Natural killer cell (primary cell): ENCODE data around the gene KCNMB2. TPM values are rescaled to one million over a fixed set of nuclear protein-coding genes. Genes with fewer than 3 reads are reported as not detected.

Source experiments
- ATAC-seq, 3 donors: fragments of 150-1000 bp in 2 of 3; fragments of 200-7000 bp in 1 of 3; cut with Tn5 transposase; 1 replicate in 1 of 3; 2 replicates in 2 of 3; pipeline ENCODE4 v1.10.0; 2021; ENCODE audit warnings: mild to moderate bottlenecking in 2 of 3, moderate library complexity in 2 of 3
- DNase-seq, 2 donors: peaks; one replicate each; pipeline versions ENCODE4 v3.0.0 to v3.0.0-alpha.2; 2013 to 2021; ENCODE audit warnings: mixed read lengths in 1 of 2
- H3K27ac ChIP-seq: one replicate; pipeline ENCODE4 v1.5.1; 2013; ENCODE audit warnings: mild to moderate bottlenecking, low read length
- H3K27me3 ChIP-seq: one replicate; pipeline ENCODE4 v1.6.1; 2013; ENCODE audit warnings: low read length; ENCODE audit not compliant: control insufficient read depth, insufficient read depth
- H3K36me3 ChIP-seq: one replicate; pipeline ENCODE4 v1.6.1; 2013; ENCODE audit warnings: low read length; ENCODE audit not compliant: control insufficient read depth, insufficient read depth
- H3K4me1 ChIP-seq: one replicate; pipeline ENCODE4 v1.6.1; 2013; ENCODE audit warnings: low read length; ENCODE audit not compliant: control insufficient read depth, insufficient read depth
- H3K4me3 ChIP-seq: one replicate; pipeline ENCODE4 v1.5.1; 2013; ENCODE audit warnings: low read length
- H3K9me3 ChIP-seq: one replicate; pipeline ENCODE4 v1.6.1; 2013; ENCODE audit warnings: low read length; ENCODE audit not compliant: control insufficient read depth, insufficient read depth
- H3K27ac Mint-ChIP-seq, 2 donors: one replicate each; pipeline ENCODE4 v1.8.0; 2022; ENCODE audit warnings: mild to moderate bottlenecking in 2 of 2, mixed read lengths in 2 of 2, moderate library complexity in 1 of 2
- H3K27me3 Mint-ChIP-seq, 2 donors: one replicate each; pipeline ENCODE4 v1.8.0; 2022; ENCODE audit warnings: low read depth in 2 of 2, mixed read lengths in 2 of 2
- H3K36me3 Mint-ChIP-seq: one replicate; pipeline ENCODE4 v1.8.0; 2022; ENCODE audit warnings: mixed read lengths
- H3K4me1 Mint-ChIP-seq, 2 donors: one replicate each; pipeline ENCODE4 v1.8.0; 2022; ENCODE audit warnings: mixed read lengths in 2 of 2
- H3K4me3 Mint-ChIP-seq: one replicate; pipeline ENCODE4 v1.8.0; 2022; ENCODE audit warnings: mild to moderate bottlenecking, moderate library complexity, mixed read lengths
- H3K9me3 Mint-ChIP-seq, 2 donors: one replicate each; pipeline ENCODE4 v1.8.0; 2022; ENCODE audit warnings: mixed read lengths in 2 of 2
- WGBS: methylation state at CpG from one replicate; pipeline ENCODE4 v1.1.7; 2013; ENCODE audit warnings: missing lambda C conversion rate; ENCODE audit not compliant: insufficient coverage; 5-methylcytosine and 5-hydroxymethylcytosine counted together
- intact Hi-C: fragments of 100-400 bp; cut with micrococcal nuclease; formaldehyde crosslinking; loops from one replicate; pipeline ENCODE4 v1.14.2; 2022
- total RNA-seq, 4 donors: library from RNA; stranded (reverse); fragments of 120-200 nt in 1 of 4; gene quantifications; one replicate each; pipeline versions ENCODE4 v1.2.3 to v1.2.4, GENCODE V29; 2013 to 2022
- TF ChIP-seq, protein P1 (sequence below): fragments of 200-600 bp; IDR thresholded peaks from one replicate; pipeline ENCODE4 v1.8.0; 2022; ENCODE audit warnings: antibody characterized with exemption

KCNMB2 gene
- total RNA-seq, 3 donors from 2014 or later (not counting 1 experiment from before 2014, with no cell fraction given) = not detected

DNA sequence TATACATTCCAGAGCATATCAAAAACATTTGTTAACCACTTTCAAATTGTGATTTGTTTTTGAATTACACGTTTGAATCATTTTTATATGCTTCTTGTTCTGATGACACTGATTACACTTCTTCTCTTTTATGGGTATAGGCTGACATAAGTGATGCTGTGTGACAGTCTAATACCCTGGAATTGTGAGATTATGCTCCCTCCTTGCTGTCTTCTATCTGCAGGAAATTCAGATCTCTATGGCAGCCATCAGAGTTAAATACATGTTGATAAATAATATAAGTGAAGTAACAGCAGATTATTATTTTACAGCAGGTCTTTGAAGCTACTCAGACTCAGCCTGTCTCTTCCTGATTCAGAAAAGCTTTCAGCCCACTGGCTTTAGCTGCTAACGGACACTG lies 286.5 kb downstream of the KCNMB2 start:
- Histone ChIP-seq H3K9me3 (no peaks in the 10 kb centered on the region), H3K27me3 (no peaks in the 10 kb centered on the region), H3K4me3 (no peak overlapping the region), H3K4me1 (no peaks in the 10 kb centered on the region), H3K27ac (no peak overlapping the region), H3K36me3 (no peaks in the 10 kb centered on the region)
- H3K27ac Mint-ChIP-seq = no peak overlapping the region
- 75% methylated on average over 1 of the region's 2 CpGs for WGBS
- H3K36me3 Mint-ChIP-seq = no peaks in the 10 kb centered on the region
- TF ChIP-seq, protein P1, sequence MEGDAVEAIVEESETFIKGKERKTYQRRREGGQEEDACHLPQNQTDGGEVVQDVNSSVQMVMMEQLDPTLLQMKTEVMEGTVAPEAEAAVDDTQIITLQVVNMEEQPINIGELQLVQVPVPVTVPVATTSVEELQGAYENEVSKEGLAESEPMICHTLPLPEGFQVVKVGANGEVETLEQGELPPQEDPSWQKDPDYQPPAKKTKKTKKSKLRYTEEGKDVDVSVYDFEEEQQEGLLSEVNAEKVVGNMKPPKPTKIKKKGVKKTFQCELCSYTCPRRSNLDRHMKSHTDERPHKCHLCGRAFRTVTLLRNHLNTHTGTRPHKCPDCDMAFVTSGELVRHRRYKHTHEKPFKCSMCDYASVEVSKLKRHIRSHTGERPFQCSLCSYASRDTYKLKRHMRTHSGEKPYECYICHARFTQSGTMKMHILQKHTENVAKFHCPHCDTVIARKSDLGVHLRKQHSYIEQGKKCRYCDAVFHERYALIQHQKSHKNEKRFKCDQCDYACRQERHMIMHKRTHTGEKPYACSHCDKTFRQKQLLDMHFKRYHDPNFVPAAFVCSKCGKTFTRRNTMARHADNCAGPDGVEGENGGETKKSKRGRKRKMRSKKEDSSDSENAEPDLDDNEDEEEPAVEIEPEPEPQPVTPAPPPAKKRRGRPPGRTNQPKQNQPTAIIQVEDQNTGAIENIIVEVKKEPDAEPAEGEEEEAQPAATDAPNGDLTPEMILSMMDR = no peak
- intact Hi-C loops = no loop called here
- no peaks in the 10 kb centered on the region for H3K27me3 Mint-ChIP-seq
- no peaks in the 10 kb centered on the region for H3K4me1 Mint-ChIP-seq
- H3K4me3 Mint-ChIP-seq = no peak overlapping the region
- peaks cover 17% of the 10 kb centered on the region in 2 donors for H3K9me3 Mint-ChIP-seq
- no peak for ATAC-seq
- DNase-seq = no peak

DNA sequence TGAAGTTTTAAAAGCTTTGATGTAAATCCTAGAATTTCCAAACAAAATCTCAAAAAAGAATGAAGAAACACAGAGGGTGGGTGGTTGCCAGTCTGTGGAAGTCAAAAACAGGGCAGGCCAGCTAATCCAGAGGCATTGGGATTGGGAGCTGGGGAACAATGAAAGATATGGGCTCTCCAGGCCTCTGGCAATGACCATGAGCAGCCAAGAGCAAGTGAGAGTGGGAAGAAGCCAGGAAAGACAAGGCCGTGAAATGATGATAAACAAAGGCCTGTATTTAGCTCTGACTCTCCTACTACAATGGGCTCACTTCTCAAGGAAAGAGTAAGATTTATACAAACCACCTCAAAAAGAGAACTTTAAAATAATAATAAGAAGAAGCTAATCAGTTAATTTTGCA lies 286.9 kb downstream of the KCNMB2 start:
- Mint-ChIP-seq H3K4me1 (no peaks in the 10 kb centered on the region), H3K27ac (no peak overlapping the region), H3K4me3 (no peak overlapping the region), H3K27me3 (no peaks in the 10 kb centered on the region), H3K36me3 (no peaks in the 10 kb centered on the region), H3K9me3 (peaks cover 17% of the 10 kb centered on the region in 2 donors)
- no peak for DNase-seq
- H3K4me3 ChIP-seq = no peak overlapping the region
- no peak for ATAC-seq
- H3K9me3 ChIP-seq = no peaks in the 10 kb centered on the region
- H3K4me1 ChIP-seq = no peaks in the 10 kb centered on the region
- 100% methylated on average over 1 of the region's 1 CpG for WGBS
- H3K36me3 ChIP-seq = no peaks in the 10 kb centered on the region
- intact Hi-C loops = no loop called here
- TF ChIP-seq, protein P1 = no peak
- H3K27me3 ChIP-seq = no peaks in the 10 kb centered on the region
- no peak overlapping the region for H3K27ac ChIP-seq

DNA sequence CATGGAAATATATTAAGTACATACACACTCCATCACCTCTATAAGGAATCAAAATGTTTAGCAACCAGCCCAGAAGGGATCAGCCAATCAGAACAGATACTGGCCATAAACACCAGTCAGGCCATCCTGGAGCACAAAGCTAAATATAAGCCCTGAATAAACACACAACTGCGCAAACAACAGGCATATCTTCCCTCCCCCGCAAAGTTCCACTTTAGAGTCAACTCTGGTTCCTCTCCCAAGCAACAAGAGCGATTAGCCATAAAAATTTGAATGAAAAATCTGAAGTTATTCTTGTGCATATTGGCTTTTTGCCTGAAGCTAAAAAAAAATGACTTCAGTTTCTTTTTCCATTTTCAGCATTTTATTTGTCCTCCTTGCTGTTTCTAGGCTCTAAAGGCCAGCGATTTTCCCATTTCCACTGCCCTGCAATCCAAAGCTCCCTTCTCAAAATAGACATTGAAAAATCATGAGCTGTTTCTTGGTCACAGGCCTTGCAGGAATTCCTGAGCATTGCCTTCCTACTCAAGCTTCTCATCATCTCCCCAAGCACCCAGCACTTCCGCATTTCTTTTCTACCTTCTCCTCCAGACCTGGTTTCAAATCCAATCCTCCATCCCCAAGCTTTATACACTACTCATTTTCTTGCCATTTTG lies 287.5 kb downstream of the KCNMB2 start:
- Mint-ChIP-seq H3K4me3 (no peak overlapping the region), H3K27me3 (no peaks in the 10 kb centered on the region), H3K9me3 (peaks cover 14% of the 10 kb centered on the region in 2 donors), H3K36me3 (no peaks in the 10 kb centered on the region), H3K4me1 (no peaks in the 10 kb centered on the region), H3K27ac (no peak overlapping the region)
- no peak for ATAC-seq
- Histone ChIP-seq H3K9me3 (no peaks in the 10 kb centered on the region), H3K4me1 (no peaks in the 10 kb centered on the region), H3K27me3 (no peaks in the 10 kb centered on the region), H3K27ac (no peak overlapping the region), H3K36me3 (no peaks in the 10 kb centered on the region), H3K4me3 (no peak overlapping the region)
- WGBS = 95% methylated on average over 5 of the region's 5 CpGs
- TF ChIP-seq, protein P1 = no peak
- DNase-seq = no peak
- intact Hi-C loops = no loop called here
